Heart left ventricle (tissue), 16 donors: Measurements from ENCODE around the gene DDX4. TPM values are rescaled to one million over a fixed set of nuclear protein-coding genes. Genes with fewer than 3 reads are reported as not detected.
A peak's percentile ranks its signal among the peaks of the same experiment; 100 is the strongest.
"Not testable (repeated sequence)": the region's sequence is repeated elsewhere in the genome, so short reads cannot be mapped to it uniquely, and the experiment has no call there.

Experiments used
- ATAC-seq, 4 donors: fragments of 200-7000 bp; cut with Tn5 transposase; one replicate each; pipeline ENCODE4 v1.9.1; 2020 to 2022; ENCODE audit warnings: moderate library complexity in 4 of 4, mild to moderate bottlenecking in 3 of 4, moderate number of reproducible peaks in 1 of 4
- DNase-seq, 5 donors: peaks; one replicate each; pipeline ENCODE4 v3.0.0-alpha.2; 2020
- H3K27ac ChIP-seq, 12 donors: fragments of 200-600 bp; sonication (generic) in 4 of 12; one replicate each; pipeline versions ENCODE4 v1.5.0 to v1.8.0; 2016 to 2022; ENCODE audit warnings: mild to moderate bottlenecking in 2 of 12
- H3K27me3 ChIP-seq, 9 donors: fragments of 200-600 bp; sonication (generic) in 2 of 9; one replicate each; pipeline versions ENCODE4 v1.5.1 to v1.8.0; 2016 to 2022; ENCODE audit warnings: mild to moderate bottlenecking in 3 of 9
- H3K36me3 ChIP-seq, 9 donors: fragments of 200-600 bp; sonication (generic) in 2 of 9; one replicate each; pipeline versions ENCODE4 v1.5.0 to v1.8.0; 2018 to 2022; ENCODE audit warnings: mild to moderate bottlenecking in 2 of 9
- H3K4me1 ChIP-seq, 12 donors: fragments of 200-600 bp; sonication (generic) in 4 of 12; one replicate each; pipeline versions ENCODE4 v1.5.0 to v1.8.0; 2016 to 2022; ENCODE audit warnings: mild to moderate bottlenecking in 3 of 12
- H3K4me3 ChIP-seq, 12 donors: fragments of 200-600 bp; sonication (generic) in 4 of 12; one replicate each; pipeline versions ENCODE4 v1.5.0 to v1.8.0; 2017 to 2022; ENCODE audit warnings: mild to moderate bottlenecking in 9 of 12, moderate library complexity in 4 of 12
- H3K9me3 ChIP-seq, 12 donors: fragments of 200-600 bp; sonication (generic) in 4 of 12; one replicate each; pipeline versions ENCODE4 v1.5.0 to v1.8.0; 2016 to 2022; ENCODE audit warnings: mild to moderate bottlenecking in 1 of 12
- POLR2A ChIP-seq, 2 donors: fragments of 450-650 bp; IDR thresholded peaks; one replicate each; pipeline ENCODE4 v1.6.1; 2017; ENCODE audit warnings: antibody characterized with exemption in 2 of 2, mild to moderate bottlenecking in 2 of 2, moderate library complexity in 2 of 2
- WGBS, 4 donors: extraction: QIAGEN DNeasy Blood & Tissue Kit in 2 of 4; methylation state at CpG; one replicate each; pipeline versions ENCODE4 v1.1.5 to v1.1.7; 2013 to 2018; 5-methylcytosine and 5-hydroxymethylcytosine counted together
- intact Hi-C, 10 donors: fragments of 100-400 bp; cut with DNase I; formaldehyde crosslinking; loops; one replicate each; pipeline versions ENCODE4 v1.11.1 to v1.14.2; 2022
- polyA plus RNA-seq, 2 donors: library from polyadenylated mRNA; stranded (reverse); fragments of 200-250 nt; gene quantifications; one replicate each; pipeline ENCODE4 v1.2.3, GENCODE V29; 2013
- total RNA-seq, 9 donors: library from RNA; depleted of rRNA in 2 of 9; stranded (reverse); fragments of >200 nt in 2 of 9; fragmentation: NEBNext Ultra II Directional in 3 of 9; extraction: Animal tissue kit (Norgen Biotek cat#: 25700) in 3 of 9; gene quantifications; one replicate each; pipeline versions ENCODE4 v1.1.0 to v1.2.4, GENCODE V29; 2016 to 2023
- TF ChIP-seq, protein P1 (sequence below), 12 donors: fragments of 200-600 bp; sonication (generic) in 4 of 12; IDR thresholded peaks; one replicate each; pipeline versions ENCODE4 v1.5.0 to v1.8.0; 2018 to 2022; ENCODE audit warnings: antibody characterized with exemption in 12 of 12, mild to moderate bottlenecking in 5 of 12
- donor health status: ischemic (EF 13 %, LVEDD 7.1; RV severe dilation, severe dysfunction).
- donor health status: healthy with polysubstance abuse.
- donor health status: DM: no; HTN: yes; CAD: no.
- donor health status: DM: no; HTN: no; CAD: no.
- donor health status: ischemic (EF 25% LVEDD 6.9; RV normal size, moderate dysfunction).
- donor health status: ischemic (EF 25% LVEDD 5.7; RV mildly dilated, moderate dysfunction).
- donor health status: healthy.
- donor health status: DM: yes; HTN: yes; CAD: no.
- donor health status: ischemic (EF 35%, LVEDD 5.7; RV mildly dilated, moderate dysfunction).
- donor health status: nonischemic (EF 11% LVEDD 7.7; RV severe dilation, severe dysfunction).
- donor health status: DM: yes; HTN: yes; CAD: no.
- donor health status: PGD.
- donor health status: ischemic (EF 29% LVEDD 5.4; RV normal size, mild dysfunction).
- donor health status: nonischemic (EF 23%, LVEDD 6.1; RV moderate dilation, normal function).

DDX4 gene
- total and polyA plus RNA-seq, 11 donors = not detected

DNA sequence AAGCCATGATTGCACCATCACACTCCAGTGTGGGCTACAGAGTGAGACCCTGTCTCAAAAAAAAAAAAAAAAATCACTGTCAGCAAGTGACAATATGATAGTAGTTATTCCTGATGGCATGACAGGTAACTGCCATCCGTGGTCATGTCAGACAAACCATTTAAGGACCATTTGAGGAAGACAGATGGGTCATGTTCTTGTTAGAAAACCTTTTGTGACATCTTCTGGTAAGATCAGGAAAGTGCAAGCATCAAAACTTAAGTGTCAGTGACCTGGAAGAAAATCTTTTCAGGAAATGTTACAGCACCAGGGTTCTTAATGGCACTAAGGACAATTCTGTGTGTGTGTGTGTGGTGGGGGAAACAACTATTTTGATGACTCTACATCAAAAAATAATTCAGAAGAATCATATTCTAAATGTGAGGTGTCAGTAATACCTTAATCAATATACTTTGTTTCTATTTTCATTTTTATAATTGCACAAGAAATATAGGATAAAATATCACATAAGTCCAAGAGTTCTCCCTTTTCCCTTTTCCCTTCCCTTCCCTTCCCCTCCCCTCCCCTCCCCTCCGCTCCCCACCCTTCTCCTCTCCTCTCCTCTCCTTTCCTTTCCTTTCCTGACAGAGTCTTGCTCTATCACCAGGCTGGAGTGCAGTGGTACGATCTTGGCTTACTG, 43.6 kb upstream of the DDX4 start:
- WGBS, 4 donors = 67 to 72% (median 70%) methylated on average over 3 of the region's 3 CpGs
- peaks cover 5 to 28% (median 17%) of the 10 kb centered on the region in 12 donors for H3K4me1 ChIP-seq
- no peak overlapping the region for H3K27ac ChIP-seq
- no peak overlapping the region for H3K4me3 ChIP-seq
- ATAC-seq (peak in 3 of 4 donors; percentile 36 to 45 (median 36)), DNase-seq (no peak)
- no peaks in the 10 kb centered on the region for H3K9me3 ChIP-seq
- H3K27me3 ChIP-seq = no peaks in the 10 kb centered on the region
- intact Hi-C loops = loop anchor here in 9 of 10 donors (5.0 to 10.0 kb wide), 10 partner anchors 92 to 529 kb away; partner anchors contain the start of genes CDC20B (in 4 of the 9), PLPP1 (in 4 of the 9) and GPX8 (in 1 of the 9)
- H3K36me3 ChIP-seq = peaks cover 0 to 16% (median 8%) of the 10 kb centered on the region in 9 donors
- TF ChIP-seq, protein P1, sequence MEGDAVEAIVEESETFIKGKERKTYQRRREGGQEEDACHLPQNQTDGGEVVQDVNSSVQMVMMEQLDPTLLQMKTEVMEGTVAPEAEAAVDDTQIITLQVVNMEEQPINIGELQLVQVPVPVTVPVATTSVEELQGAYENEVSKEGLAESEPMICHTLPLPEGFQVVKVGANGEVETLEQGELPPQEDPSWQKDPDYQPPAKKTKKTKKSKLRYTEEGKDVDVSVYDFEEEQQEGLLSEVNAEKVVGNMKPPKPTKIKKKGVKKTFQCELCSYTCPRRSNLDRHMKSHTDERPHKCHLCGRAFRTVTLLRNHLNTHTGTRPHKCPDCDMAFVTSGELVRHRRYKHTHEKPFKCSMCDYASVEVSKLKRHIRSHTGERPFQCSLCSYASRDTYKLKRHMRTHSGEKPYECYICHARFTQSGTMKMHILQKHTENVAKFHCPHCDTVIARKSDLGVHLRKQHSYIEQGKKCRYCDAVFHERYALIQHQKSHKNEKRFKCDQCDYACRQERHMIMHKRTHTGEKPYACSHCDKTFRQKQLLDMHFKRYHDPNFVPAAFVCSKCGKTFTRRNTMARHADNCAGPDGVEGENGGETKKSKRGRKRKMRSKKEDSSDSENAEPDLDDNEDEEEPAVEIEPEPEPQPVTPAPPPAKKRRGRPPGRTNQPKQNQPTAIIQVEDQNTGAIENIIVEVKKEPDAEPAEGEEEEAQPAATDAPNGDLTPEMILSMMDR (IDR thresholded peaks at IDR 0.05) = peak in 10 of 12 donors; percentile 32 to 61 (median 52)
- no peak for TF ChIP-seq POLR2A (IDR thresholded peaks at IDR 0.05)

DNA sequence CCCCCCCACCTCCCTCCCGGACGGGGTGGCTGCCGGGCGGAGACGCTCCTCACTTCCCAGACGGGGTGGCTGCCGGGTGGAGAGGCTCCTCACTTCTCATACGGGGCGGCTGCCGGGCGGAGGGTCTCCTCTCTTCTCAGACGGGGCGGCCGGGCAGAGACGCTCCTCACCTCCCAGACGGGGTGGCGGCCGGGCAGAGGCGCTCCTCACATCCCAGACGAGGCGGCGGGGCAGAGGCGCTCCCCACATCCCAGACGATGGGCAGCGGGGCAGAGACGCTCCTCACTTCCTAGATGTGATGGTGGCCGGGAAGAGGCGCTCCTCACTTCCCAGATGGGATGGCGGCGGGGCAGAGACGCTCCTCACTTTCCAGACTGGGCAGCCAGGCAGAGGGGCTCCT, 41.2 kb upstream of the DDX4 start:
- H3K9me3 ChIP-seq, H3K4me3 ChIP-seq, H3K27ac ChIP-seq, ATAC-seq, H3K27me3 ChIP-seq, DNase-seq: not testable (repeated sequence)
- intact Hi-C loops = loop anchor here in 6 of 10 donors (10.0 kb wide), 3 partner anchors 162 to 532 kb away; partner anchors contain the start of genes CDC20B (in 4 of the 6), GPX8 (in 1 of the 6) and PLPP1 (in 1 of the 6)
- WGBS, 4 donors = 91 to 94% (median 92%) methylated on average over 9 to 31 of the region's 31 CpGs; no CpG with 5 or more reads in 1 of the 4 donors
- Histone ChIP-seq H3K4me1 (peaks cover 0 to 13% (median 2%) of the 10 kb centered on the region in 12 donors), H3K36me3 (peaks cover 0 to 16% (median 8%) of the 10 kb centered on the region in 9 donors)

DNA sequence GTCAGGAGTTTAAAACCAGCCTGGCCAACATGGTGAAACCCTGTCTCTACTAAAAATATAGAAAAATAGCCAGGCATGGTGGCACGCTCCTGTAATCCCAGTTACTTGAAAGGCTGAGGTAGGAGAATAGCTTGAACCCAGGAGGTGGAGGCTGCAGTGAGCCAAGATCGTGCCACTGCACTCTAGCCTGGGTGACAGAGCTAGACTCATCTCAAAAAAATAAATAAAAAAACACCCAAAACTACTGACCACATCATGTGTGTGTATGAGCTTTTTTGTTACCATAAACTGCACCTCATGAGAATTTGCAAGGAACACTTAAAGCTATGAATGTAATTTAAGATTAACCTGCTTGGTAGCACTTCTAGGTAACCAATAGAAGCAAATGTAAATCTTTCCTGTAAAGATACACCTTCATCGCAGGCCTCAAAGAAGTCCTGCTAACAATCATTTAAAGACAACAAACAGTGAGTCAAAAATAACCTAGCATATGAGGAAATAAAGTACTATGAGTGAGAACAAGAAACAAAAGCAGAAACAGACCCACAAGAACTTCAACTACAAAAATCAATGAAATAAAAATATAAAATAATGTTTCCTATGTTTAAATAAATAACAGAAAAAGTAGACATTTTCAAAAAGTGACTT, 38.7 kb upstream of the DDX4 start:
- H3K27me3 ChIP-seq = no peaks in the 10 kb centered on the region
- H3K9me3 ChIP-seq = no peaks in the 10 kb centered on the region
- no peak overlapping the region for H3K27ac ChIP-seq
- peaks cover 0 to 7% (median 0%) of the 10 kb centered on the region in 12 donors for H3K4me1 ChIP-seq
- H3K4me3 ChIP-seq = no peak overlapping the region
- DNase-seq = no peak
- WGBS, 4 donors = 71 to 89% (median 81%) methylated on average over 3 of the region's 3 CpGs
- intact Hi-C loops = loop anchor here in 6 of 10 donors (2.0 to 10.0 kb wide), 4 partner anchors 164 to 534 kb away; partner anchors contain the start of genes CDC20B (in 4 of the 6), GPX8 (in 1 of the 6) and PLPP1 (in 1 of the 6)
- no peak for ATAC-seq
- H3K36me3 ChIP-seq = peaks cover 0 to 22% (median 12%) of the 10 kb centered on the region in 9 donors
- TF ChIP-seq, protein P1 (IDR thresholded peaks at IDR 0.05) = no peak
- TF ChIP-seq POLR2A (IDR thresholded peaks at IDR 0.05) = no peak

DNA sequence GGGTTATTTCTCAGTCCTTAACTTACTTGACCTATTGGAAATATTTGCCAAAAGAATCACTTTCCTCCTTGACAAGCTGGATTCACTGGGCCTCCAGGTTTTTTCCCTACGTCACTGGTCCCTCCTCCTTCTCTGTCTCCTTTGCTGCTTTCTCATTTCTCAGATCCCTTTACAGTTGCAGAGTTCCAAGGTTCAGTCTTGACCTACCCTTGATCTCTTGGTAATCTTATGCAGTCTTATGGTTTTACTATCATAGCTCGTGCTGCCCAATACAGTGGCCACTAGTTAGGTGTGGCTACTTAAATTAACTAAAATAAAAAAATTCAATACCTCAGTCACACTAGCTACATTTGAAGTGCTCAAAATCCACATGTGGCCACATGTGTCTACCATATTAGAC, 37.1 kb upstream of the DDX4 start:
- H3K9me3 ChIP-seq = no peaks in the 10 kb centered on the region
- no peak overlapping the region for H3K27ac ChIP-seq
- H3K4me1 ChIP-seq = peaks cover 0 to 7% (median 0%) of the 10 kb centered on the region in 12 donors
- 47 to 97% (median 91%) methylated on average over 1 to 2 of the region's 2 CpGs for WGBS, 4 donors
- H3K27me3 ChIP-seq = no peaks in the 10 kb centered on the region
- DNase-seq = no peak
- no peak for ATAC-seq
- TF ChIP-seq POLR2A (IDR thresholded peaks at IDR 0.05) = no peak
- H3K36me3 ChIP-seq = peaks cover 0 to 22% (median 12%) of the 10 kb centered on the region in 9 donors
- intact Hi-C loops = loop anchor here in 1 of 10 donors (10.0 kb wide), 1 partner anchor 504 kb away; no protein-coding TSS in a partner anchor
- no peak overlapping the region for H3K4me3 ChIP-seq
